GM23248 (cell line): ENCODE data around the gene ZBTB17. TPM values are rescaled to one million over a fixed set of nuclear protein-coding genes. Genes with fewer than 3 reads are reported as not detected.
"Not testable (repeated sequence)": the region's sequence is repeated elsewhere in the genome, so short reads cannot be mapped to it uniquely, and the experiment has no call there.

Source experiments
- DNase-seq: peaks from one replicate; pipeline ENCODE4 v3.0.0-alpha.2; 2015
- H2AFZ ChIP-seq: fragments of 200-600 bp; sonication (generic); 2 replicates; pipeline ENCODE4 v1.6.1; 2016; ENCODE audit warnings: antibody characterized with exemption
- H3F3A ChIP-seq: fragments of 200-600 bp; sonication (generic); 2 replicates; pipeline ENCODE4 v1.6.1; 2016; ENCODE audit warnings: mild to moderate bottlenecking, antibody characterized with exemption, mixed run types; ENCODE audit not compliant: insufficient read depth
- H3K27ac ChIP-seq: fragments of 200-600 bp; sonication (generic); 2 replicates; pipeline ENCODE4 v1.5.1; 2016; ENCODE audit warnings: mild to moderate bottlenecking
- H3K27me3 ChIP-seq: fragments of 200-600 bp; sonication (generic); replicated peaks from 2 replicates; pipeline ENCODE4 v1.6.1; 2016; ENCODE audit warnings: mild to moderate bottlenecking; ENCODE audit not compliant: insufficient read depth
- H3K36me3 ChIP-seq: fragments of 200-600 bp; sonication (generic); 2 replicates; pipeline ENCODE4 v1.6.1; 2016; ENCODE audit warnings: low read depth, mild to moderate bottlenecking
- H3K4me1 ChIP-seq: fragments of 200-600 bp; sonication (generic); 2 replicates; pipeline ENCODE4 v1.6.1; 2016; ENCODE audit warnings: mild to moderate bottlenecking; ENCODE audit not compliant: insufficient read depth
- H3K4me2 ChIP-seq: fragments of 200-600 bp; sonication (generic); one replicate; pipeline ENCODE4 v1.6.1; 2016; ENCODE audit warnings: mild to moderate bottlenecking; ENCODE audit not compliant: unreplicated experiment
- H3K4me3 ChIP-seq: fragments of 200-600 bp; sonication (generic); 2 replicates; pipeline ENCODE4 v1.5.1; 2016; ENCODE audit warnings: mild to moderate bottlenecking
- H3K79me2 ChIP-seq: fragments of 200-600 bp; sonication (generic); 2 replicates; pipeline ENCODE4 v1.6.1; 2016; ENCODE audit warnings: mild to moderate bottlenecking; ENCODE audit not compliant: insufficient read depth
- H3K9ac ChIP-seq: fragments of 200-600 bp; sonication (generic); 2 replicates; pipeline ENCODE4 v1.6.1; 2016; ENCODE audit warnings: mild to moderate bottlenecking
- H3K9me2 ChIP-seq: fragments of 200-600 bp; sonication (generic); 2 replicates; pipeline ENCODE4 v1.6.1; 2016; ENCODE audit warnings: mixed run types, mild to moderate bottlenecking, moderate library complexity; ENCODE audit not compliant: insufficient read depth
- H3K9me3 ChIP-seq: fragments of 200-600 bp; sonication (generic); one replicate; pipeline ENCODE4 v1.6.1; 2017; ENCODE audit warnings: low read depth
- H4K20me1 ChIP-seq: fragments of 200-600 bp; sonication (generic); 2 replicates; pipeline ENCODE4 v1.6.0; 2016; ENCODE audit not compliant: insufficient read depth
- EZH2 ChIP-seq: fragments of 200-600 bp; sonication (generic); IDR thresholded peaks from 2 replicates; pipeline ENCODE4 v1.6.1; 2018; ENCODE audit warnings: antibody characterized with exemption, mild to moderate bottlenecking; ENCODE audit not compliant: insufficient read depth, poor library complexity, severe bottlenecking
- EZH2phosphoT487 ChIP-seq: fragments of 200-600 bp; sonication (generic); IDR thresholded peaks from 2 replicates; pipeline ENCODE4 v1.6.1; 2018; ENCODE audit warnings: antibody characterized with exemption, moderate library complexity, mild to moderate bottlenecking, low read depth; ENCODE audit not compliant: insufficient read depth
- WGBS, 2 experiments: methylation state at CpG; one replicate each; pipeline ENCODE4 v1.1.6; 2015 to 2017; ENCODE audit warnings: low lambda C conversion rate in 2 of 2, low coverage in 1 of 2; ENCODE audit errors: missing lambda C conversion rate in 2 of 2; 5-methylcytosine and 5-hydroxymethylcytosine counted together
- in situ Hi-C: fragments of 300-500 bp; cut with MboI; formaldehyde crosslinking; loops from 2 replicates; pipeline ENCODE4 v1.15.0; 2020
- polyA plus RNA-seq: library from polyadenylated mRNA; unstranded; fragments of >200 nt; fragmentation: Nextera tagmentation; extraction: Ambion mirVana; gene quantifications from 2 replicates; pipeline ENCODE4 v1.2.1, GENCODE V29; 2016
- total RNA-seq: library from RNA; depleted of rRNA; stranded (reverse); fragments of >200 nt; shearing (Covaris generic); gene quantifications from 2 replicates; pipeline ENCODE4 v1.2.3, GENCODE V29; 2014; rRNA removed

The ZBTB17 gene
- total RNA-seq (33.2 and 50.7 TPM in 2 replicates), polyA plus RNA-seq (20.5 and 25.1 TPM in 2 replicates)

GRCh38 chr1:15975805-15976680 is at the start of gene ZBTB17:
Gene ZBTB17 (minus strand): TSS chr1:15976101. CDS start chr1:15948495, 27,606 bp downstream.
- in situ Hi-C loops: no loop called here
- H3K4me1 ChIP-seq: peaks cover 7% of the 10 kb centered on the region
- TF ChIP-seq EZH2: no peak
- TF ChIP-seq EZH2phosphoT487: no peak
- H3K4me3 ChIP-seq: peak within 1 kb of the TSS; percentile 86
- H3K9me3 ChIP-seq: no peaks in the 10 kb centered on the region
- H3K27ac ChIP-seq: peak within 1 kb of the TSS; percentile 70
- H3K4me2 ChIP-seq: peak within 1 kb of the TSS; percentile 92
- H3K79me2 ChIP-seq: peaks cover 44% of the 10 kb centered on the region
- no peaks in the 10 kb centered on the region for H3K9me2 ChIP-seq
- DNase-seq: peak; percentile 99
- H3K9ac ChIP-seq: peak within 1 kb of the TSS; percentile 83
- H3K27me3 ChIP-seq: no peaks in the 10 kb centered on the region
- H4K20me1 ChIP-seq: no peaks in the 10 kb centered on the region
- H3F3A ChIP-seq: no peaks in the 10 kb centered on the region
- WGBS, 2 experiments: 10 to 15% methylated on average over 31 to 46 of the region's 47 CpGs
- peak within 1 kb of the TSS; percentile 93 for H2AFZ ChIP-seq
- H3K36me3 ChIP-seq: 0 out of 2 replicates have a peak, but pooled peaks cover 5% of the 10 kb centered on the region

- in situ Hi-C loops: no loop called here
- DNase-seq: no peak
- TF ChIP-seq EZH2: no peak
- no peak for TF ChIP-seq EZH2phosphoT487
- WGBS, 2 experiments: 75 to 91% methylated on average over 6 to 7 of the region's 7 CpGs
- peaks cover 23% of the 10 kb centered on the region for H3K4me1 ChIP-seq
- H3K4me2 ChIP-seq: no peak overlapping the region
- no peak overlapping the region for H3K4me3 ChIP-seq
- no peaks in the 10 kb centered on the region for H3K79me2 ChIP-seq
- no peaks in the 10 kb centered on the region for H4K20me1 ChIP-seq
- no peaks in the 10 kb centered on the region for H3K9me2 ChIP-seq
- no peaks in the 10 kb centered on the region for H3K27me3 ChIP-seq
- H3K9ac ChIP-seq: no peak overlapping the region
- H3K36me3 ChIP-seq: no peaks in the 10 kb centered on the region
- no peak overlapping the region for H2AFZ ChIP-seq
- H3K9me3 ChIP-seq: no peaks in the 10 kb centered on the region
- no peak overlapping the region for H3K27ac ChIP-seq
- H3F3A ChIP-seq: peaks cover 11% of the 10 kb centered on the region
These were observed 47.3 kb upstream of the ZBTB17 start for GRCh38 chr1:16023050-16023653.

GRCh38 chr1:16022393-16022792 is 46.5 kb upstream of the ZBTB17 start:
- Histone ChIP-seq H3K36me3 (no peaks in the 10 kb centered on the region), H3K4me2 (no peak overlapping the region), H3K27ac (no peak overlapping the region), H3K9me2 (no peaks in the 10 kb centered on the region), H3K27me3 (no peaks in the 10 kb centered on the region), H3K9ac (no peak overlapping the region), H3K79me2 (no peaks in the 10 kb centered on the region), H3K4me3 (no peak overlapping the region), H3K9me3 (no peaks in the 10 kb centered on the region), H2AFZ (no peak overlapping the region), H4K20me1 (no peaks in the 10 kb centered on the region), H3F3A (peaks cover 12% of the 10 kb centered on the region), H3K4me1 (peaks cover 31% of the 10 kb centered on the region)
- TF ChIP-seq EZH2: no peak
- no peak for TF ChIP-seq EZH2phosphoT487
- 83 to 88% methylated on average over 11 of the region's 11 CpGs for WGBS, 2 experiments
- in situ Hi-C loops: no loop called here
- no peak for DNase-seq

- Histone ChIP-seq H3F3A (peaks cover 12% of the 10 kb centered on the region), H3K4me2 (no peak within 1 kb of the TSS), H3K4me1 (peaks cover 37% of the 10 kb centered on the region), H3K27ac (no peak within 1 kb of the TSS), H3K9me3 (no peaks in the 10 kb centered on the region), H3K9ac (no peak within 1 kb of the TSS), H3K36me3 (no peaks in the 10 kb centered on the region), H3K27me3 (no peaks in the 10 kb centered on the region), H3K79me2 (no peaks in the 10 kb centered on the region), H4K20me1 (no peaks in the 10 kb centered on the region), H3K9me2 (no peaks in the 10 kb centered on the region), H2AFZ (no peak within 1 kb of the TSS), H3K4me3 (no peak within 1 kb of the TSS)
- TF ChIP-seq EZH2phosphoT487 (no peak), EZH2 (no peak)
- WGBS, 2 experiments: 65 to 68% methylated on average over 6 of the region's 6 CpGs
- in situ Hi-C loops: no loop called here
- DNase-seq: no peak
These were observed 45.8 kb upstream of the ZBTB17 start, which contains the start of gene CLCNKA for GRCh38 chr1:16021681-16022080. Gene CLCNKA (plus strand): TSS chr1:16022036. CDS start chr1:16022620, 584 bp downstream.

GRCh38 chr1:16020878-16021277 is 45.0 kb upstream of the ZBTB17 start:
- H3K9ac ChIP-seq, H3K9me3 ChIP-seq, DNase-seq, H3K9me2 ChIP-seq, in situ Hi-C loops, H2AFZ ChIP-seq, H3K27ac ChIP-seq, H3K4me3 ChIP-seq, H3K27me3 ChIP-seq, H3K79me2 ChIP-seq, H3K36me3 ChIP-seq, H4K20me1 ChIP-seq, H3K4me2 ChIP-seq: not testable (repeated sequence)
- peaks cover 12% of the 10 kb centered on the region for H3F3A ChIP-seq
- H3K4me1 ChIP-seq: peaks cover 43% of the 10 kb centered on the region
- WGBS, 2 experiments: 82% methylated on average over 9 of the region's 9 CpGs
